ENCODE results near the gene RHBDD1.
A peak's percentile ranks its signal among the peaks of the same experiment; 100 is the strongest.
"Not testable (repeated sequence)": the region's sequence is repeated elsewhere in the genome, so short reads cannot be mapped to it uniquely, and the experiment has no call there.

RHBDD1 gene

GRCh38 chr2:226831266-226831665, 4.6 kb upstream of the RHBDD1 start:
- Mint-ChIP-seq H3K27ac (no peak overlapping the region), H3K9me3 (peaks cover 6% of the 10 kb centered on the region), H3K27me3 (no peaks in the 10 kb centered on the region), H3K36me3 (peaks cover 12% of the 10 kb centered on the region), H3K4me3 (no peak overlapping the region), H3K4me1 (peaks cover 41% of the 10 kb centered on the region)

- H3K4me3 Mint-ChIP-seq = peak overlapping the region; percentile 23
- peak overlapping the region; percentile 85 for H3K27ac Mint-ChIP-seq
- H3K27me3 Mint-ChIP-seq = no peaks in the 10 kb centered on the region
- peaks cover 46% of the 10 kb centered on the region for H3K4me1 Mint-ChIP-seq
- H3K36me3 Mint-ChIP-seq = peaks cover 13% of the 10 kb centered on the region
- H3K9me3 Mint-ChIP-seq = peaks cover 6% of the 10 kb centered on the region
Measured at GRCh38 chr2:226832061-226832460, 3.8 kb upstream of the RHBDD1 start.

GRCh38 chr2:226834880-226835279, 974 bp upstream of the RHBDD1 start:
- not testable (repeated sequence) for H3K27me3 Mint-ChIP-seq, H3K9me3 Mint-ChIP-seq
- peaks cover 17% of the 10 kb centered on the region for H3K36me3 Mint-ChIP-seq
- H3K4me1 Mint-ChIP-seq = peaks cover 62% of the 10 kb centered on the region
- peak overlapping the region; percentile 51 for H3K27ac Mint-ChIP-seq
- peak overlapping the region; percentile 96 for H3K4me3 Mint-ChIP-seq

GRCh38 chr2:226835420-226835795, 446 bp upstream of the RHBDD1 start:
- Mint-ChIP-seq H3K36me3 (peaks cover 20% of the 10 kb centered on the region), H3K27me3 (no peaks in the 10 kb centered on the region), H3K4me3 (peak overlapping the region; percentile 96), H3K27ac (peak overlapping the region; percentile 100), H3K9me3 (peaks cover 6% of the 10 kb centered on the region), H3K4me1 (peaks cover 67% of the 10 kb centered on the region)

- Mint-ChIP-seq H3K4me3 (peak overlapping the region; percentile 96), H3K4me1 (peaks cover 70% of the 10 kb centered on the region), H3K27ac (peak overlapping the region; percentile 100), H3K9me3 (peaks cover 6% of the 10 kb centered on the region), H3K36me3 (peaks cover 21% of the 10 kb centered on the region), H3K27me3 (no peaks in the 10 kb centered on the region)
Measured at GRCh38 chr2:226836548-226836885, 663 bp downstream of the RHBDD1 start.

GRCh38 chr2:226837334-226837733, 1.5 kb downstream of the RHBDD1 start:
- Mint-ChIP-seq H3K27me3 (no peaks in the 10 kb centered on the region), H3K27ac (peak overlapping the region; percentile 100), H3K4me1 (peaks cover 72% of the 10 kb centered on the region), H3K4me3 (peak overlapping the region; percentile 96), H3K9me3 (peaks cover under 1% of the 10 kb centered on the region), H3K36me3 (peaks cover 20% of the 10 kb centered on the region)

- H3K36me3 Mint-ChIP-seq = peaks cover 22% of the 10 kb centered on the region
- no peaks in the 10 kb centered on the region for H3K9me3 Mint-ChIP-seq
- no peaks in the 10 kb centered on the region for H3K27me3 Mint-ChIP-seq
- H3K4me1 Mint-ChIP-seq = peaks cover 76% of the 10 kb centered on the region
- peak overlapping the region; percentile 96 for H3K4me3 Mint-ChIP-seq
- peak overlapping the region; percentile 100 for H3K27ac Mint-ChIP-seq
Measured at GRCh38 chr2:226837787-226838603, 2.1 kb downstream of the RHBDD1 start.

- peaks cover 25% of the 10 kb centered on the region for H3K36me3 Mint-ChIP-seq
- H3K4me1 Mint-ChIP-seq = peaks cover 76% of the 10 kb centered on the region
- peak overlapping the region; percentile 100 for H3K27ac Mint-ChIP-seq
- H3K4me3 Mint-ChIP-seq = peak overlapping the region; percentile 96
- no peaks in the 10 kb centered on the region for H3K27me3 Mint-ChIP-seq
- no peaks in the 10 kb centered on the region for H3K9me3 Mint-ChIP-seq
Measured at GRCh38 chr2:226838722-226839121, 2.9 kb downstream of the RHBDD1 start.

GRCh38 chr2:226839161-226839560, 3.3 kb downstream of the RHBDD1 start:
- Mint-ChIP-seq H3K9me3 (no peaks in the 10 kb centered on the region), H3K4me1 (peaks cover 76% of the 10 kb centered on the region), H3K27me3 (no peaks in the 10 kb centered on the region), H3K36me3 (peaks cover 28% of the 10 kb centered on the region), H3K27ac (peak overlapping the region; percentile 100), H3K4me3 (peak overlapping the region; percentile 96)

- peak overlapping the region; percentile 20 for H3K4me3 Mint-ChIP-seq
- H3K27ac Mint-ChIP-seq = peak overlapping the region; percentile 88
- no peaks in the 10 kb centered on the region for H3K9me3 Mint-ChIP-seq
- H3K4me1 Mint-ChIP-seq = peaks cover 77% of the 10 kb centered on the region
- no peaks in the 10 kb centered on the region for H3K27me3 Mint-ChIP-seq
- peaks cover 25% of the 10 kb centered on the region for H3K36me3 Mint-ChIP-seq
Measured at GRCh38 chr2:226839951-226840350, 4.1 kb downstream of the RHBDD1 start.

GRCh38 chr2:226843001-226843400, 7.1 kb downstream of the RHBDD1 start:
- H3K4me3 Mint-ChIP-seq, H3K9me3 Mint-ChIP-seq, H3K27me3 Mint-ChIP-seq, H3K27ac Mint-ChIP-seq: not testable (repeated sequence)
- H3K36me3 Mint-ChIP-seq = peaks cover 23% of the 10 kb centered on the region
- peaks cover 77% of the 10 kb centered on the region for H3K4me1 Mint-ChIP-seq

- Mint-ChIP-seq H3K27me3 (no peaks in the 10 kb centered on the region), H3K27ac (no peak overlapping the region), H3K4me1 (peaks cover 57% of the 10 kb centered on the region), H3K4me3 (no peak overlapping the region), H3K9me3 (no peaks in the 10 kb centered on the region), H3K36me3 (peaks cover 21% of the 10 kb centered on the region)
Measured at GRCh38 chr2:226845386-226846116, 9.7 kb downstream of the RHBDD1 start.

- Mint-ChIP-seq H3K4me3 (no peak overlapping the region), H3K4me1 (peaks cover 49% of the 10 kb centered on the region), H3K27ac (no peak overlapping the region), H3K9me3 (no peaks in the 10 kb centered on the region), H3K36me3 (peaks cover 20% of the 10 kb centered on the region), H3K27me3 (no peaks in the 10 kb centered on the region)
Measured at GRCh38 chr2:226847090-226847489, 11.2 kb downstream of the RHBDD1 start.

GRCh38 chr2:226847511-226847910, 11.7 kb downstream of the RHBDD1 start:
- Mint-ChIP-seq H3K27ac (no peak overlapping the region), H3K4me3 (no peak overlapping the region), H3K9me3 (no peaks in the 10 kb centered on the region), H3K36me3 (peaks cover 17% of the 10 kb centered on the region), H3K27me3 (no peaks in the 10 kb centered on the region), H3K4me1 (peaks cover 45% of the 10 kb centered on the region)

GRCh38 chr2:226849349-226849748, 13.5 kb downstream of the RHBDD1 start:
- no peak overlapping the region for H3K27ac Mint-ChIP-seq
- peaks cover 7% of the 10 kb centered on the region for H3K36me3 Mint-ChIP-seq
- peaks cover 27% of the 10 kb centered on the region for H3K4me1 Mint-ChIP-seq
- H3K4me3 Mint-ChIP-seq = no peak overlapping the region
- no peaks in the 10 kb centered on the region for H3K27me3 Mint-ChIP-seq
- no peaks in the 10 kb centered on the region for H3K9me3 Mint-ChIP-seq

GRCh38 chr2:226850024-226850423, 14.2 kb downstream of the RHBDD1 start:
- no peak overlapping the region for H3K27ac Mint-ChIP-seq
- H3K4me3 Mint-ChIP-seq = no peak overlapping the region
- no peaks in the 10 kb centered on the region for H3K27me3 Mint-ChIP-seq
- no peaks in the 10 kb centered on the region for H3K9me3 Mint-ChIP-seq
- H3K4me1 Mint-ChIP-seq = peaks cover 29% of the 10 kb centered on the region
- H3K36me3 Mint-ChIP-seq = peaks cover 9% of the 10 kb centered on the region
